Lower leg skin (tissue), 3 donors: ENCODE data around the gene RBM17.

ENCODE experiments used
- CTCF ChIP-seq, 3 donors: fragments of 450-650 bp; IDR thresholded peaks; one replicate each; pipeline ENCODE4 v1.5.1; 2016; ENCODE audit warnings: antibody characterized with exemption in 3 of 3, mild to moderate bottlenecking in 3 of 3, moderate library complexity in 2 of 3
- POLR2A ChIP-seq, 2 donors: fragments of 450-650 bp; IDR thresholded peaks; one replicate each; pipeline ENCODE4 v1.6.1; 2016 to 2017; ENCODE audit warnings: antibody characterized with exemption in 2 of 2, mild to moderate bottlenecking in 1 of 2, moderate library complexity in 1 of 2

GRCh38 chr10:6074489-6075301 is 14.1 kb upstream of the RBM17 start:
- TF ChIP-seq CTCF (IDR thresholded peaks at IDR 0.05) = no peak
- no peak for TF ChIP-seq POLR2A (IDR thresholded peaks at IDR 0.05)
